ENCODE data around the gene CENPF. TPM values are rescaled to one million over a fixed set of nuclear protein-coding genes. Genes with fewer than 3 reads are reported as not detected.

Gene CENPF
- total RNA-seq, 1 donor from 2014 or later, result 191 TPM

GRCh38 chr1:214638997-214639396, 36.0 kb downstream of the CENPF start:
- no peaks in the 10 kb centered on the region for H3K4me1 Mint-ChIP-seq
- DNase-seq (ENCODE audit: low read depth, low spot score), result no peak
- H3K4me3 Mint-ChIP-seq, result no peak overlapping the region
- H3K27ac Mint-ChIP-seq (ENCODE audit: unreplicated experiment), result no peak overlapping the region
- H3K36me3 Mint-ChIP-seq (ENCODE audit: low read depth), result peaks cover 22% of the 10 kb centered on the region
- no peaks in the 10 kb centered on the region for H3K27me3 Mint-ChIP-seq (ENCODE audit: low read depth)
- TF ChIP-seq CTCF (conservative IDR thresholded peaks at IDR 0.05), result no peak
- no peaks in the 10 kb centered on the region for H3K9me3 Mint-ChIP-seq

- no peak overlapping the region for H3K4me3 Mint-ChIP-seq
- peaks cover 30% of the 10 kb centered on the region for H3K36me3 Mint-ChIP-seq (ENCODE audit: low read depth)
- H3K4me1 Mint-ChIP-seq, result no peaks in the 10 kb centered on the region
- no peak for DNase-seq (ENCODE audit: low read depth, low spot score)
- H3K27ac Mint-ChIP-seq (ENCODE audit: unreplicated experiment), result no peak overlapping the region
- H3K9me3 Mint-ChIP-seq, result no peaks in the 10 kb centered on the region
- H3K27me3 Mint-ChIP-seq (ENCODE audit: low read depth), result no peaks in the 10 kb centered on the region
- no peak for TF ChIP-seq CTCF (conservative IDR thresholded peaks at IDR 0.05)
These were observed 37.6 kb downstream of the CENPF start for GRCh38 chr1:214640431-214641213.

- Mint-ChIP-seq H3K4me3 (no peak overlapping the region), H3K27me3 (ENCODE audit: low read depth) (no peaks in the 10 kb centered on the region), H3K36me3 (ENCODE audit: low read depth) (peaks cover 38% of the 10 kb centered on the region), H3K4me1 (no peaks in the 10 kb centered on the region), H3K9me3 (no peaks in the 10 kb centered on the region), H3K27ac (ENCODE audit: unreplicated experiment) (no peak overlapping the region)
- DNase-seq (ENCODE audit: low read depth, low spot score), result no peak
- no peak for TF ChIP-seq CTCF (conservative IDR thresholded peaks at IDR 0.05)
These were observed 38.4 kb downstream of the CENPF start for GRCh38 chr1:214641214-214641895.

- no peak for TF ChIP-seq CTCF (conservative IDR thresholded peaks at IDR 0.05)
- DNase-seq (ENCODE audit: low read depth, low spot score), result no peak
- Mint-ChIP-seq H3K27me3 (ENCODE audit: low read depth) (no peaks in the 10 kb centered on the region), H3K27ac (ENCODE audit: unreplicated experiment) (no peak overlapping the region), H3K9me3 (no peaks in the 10 kb centered on the region), H3K4me1 (no peaks in the 10 kb centered on the region), H3K36me3 (ENCODE audit: low read depth) (peaks cover 35% of the 10 kb centered on the region), H3K4me3 (no peak overlapping the region)
These were observed 40.0 kb downstream of the CENPF start for GRCh38 chr1:214643030-214643429.

GRCh38 chr1:214645712-214646111, 42.7 kb downstream of the CENPF start:
- DNase-seq (ENCODE audit: low read depth, low spot score), result no peak
- Mint-ChIP-seq H3K4me3 (no peak overlapping the region), H3K27me3 (ENCODE audit: low read depth) (no peaks in the 10 kb centered on the region), H3K36me3 (ENCODE audit: low read depth) (peaks cover 39% of the 10 kb centered on the region), H3K4me1 (no peaks in the 10 kb centered on the region), H3K27ac (ENCODE audit: unreplicated experiment) (no peak overlapping the region), H3K9me3 (no peaks in the 10 kb centered on the region)
- no peak for TF ChIP-seq CTCF (conservative IDR thresholded peaks at IDR 0.05)

Measured in neural crest cell (in vitro differentiated cells).